ENCODE results near the gene NAA25.
"Not testable (repeated sequence)": the region's sequence is repeated elsewhere in the genome, so short reads cannot be mapped to it uniquely, and the experiment has no call there.

NAA25 gene

GRCh38 chr12:112116232-112117060 lies 7.9 kb upstream of the NAA25 start:
- DNase-seq (ENCODE audit: low read depth in 2 of 2): no peak

- DNase-seq (ENCODE audit: low read depth in 2 of 2): no peak
Observed at GRCh38 chr12:112115259-112116045, 6.9 kb upstream of the NAA25 start.

- DNase-seq (ENCODE audit: low read depth in 2 of 2): no peak
Observed at GRCh38 chr12:112112409-112113133, 4.0 kb upstream of the NAA25 start.

- no peak for DNase-seq (ENCODE audit: low read depth in 2 of 2)
Observed at GRCh38 chr12:112111931-112112330, 3.3 kb upstream of the NAA25 start.

GRCh38 chr12:112110787-112111662 lies 2.4 kb upstream of the NAA25 start:
- DNase-seq (ENCODE audit: low read depth in 2 of 2): not testable (repeated sequence)

GRCh38 chr12:112107306-112108201 lies 1.0 kb downstream of the NAA25 start:
- no peak for DNase-seq (ENCODE audit: low read depth in 2 of 2)

- DNase-seq (ENCODE audit: low read depth in 2 of 2): no peak
Observed at GRCh38 chr12:112105891-112106290, 2.7 kb downstream of the NAA25 start.

GRCh38 chr12:112103758-112104503 lies 4.7 kb downstream of the NAA25 start:
- no peak for DNase-seq (ENCODE audit: low read depth in 2 of 2)

- DNase-seq (ENCODE audit: low read depth in 2 of 2): not testable (repeated sequence)
Observed at GRCh38 chr12:112102746-112103145, 5.8 kb downstream of the NAA25 start.

GRCh38 chr12:112102127-112102526 lies 6.5 kb downstream of the NAA25 start:
- no peak for DNase-seq (ENCODE audit: low read depth in 2 of 2)

GRCh38 chr12:112100500-112100899 lies 8.1 kb downstream of the NAA25 start:
- not testable (repeated sequence) for DNase-seq (ENCODE audit: low read depth in 2 of 2)

- DNase-seq (ENCODE audit: low read depth in 2 of 2): no peak
Observed at GRCh38 chr12:112097641-112098040, 10.9 kb downstream of the NAA25 start.

- no peak for DNase-seq (ENCODE audit: low read depth in 2 of 2)
Observed at GRCh38 chr12:112096667-112097066, 11.9 kb downstream of the NAA25 start.

- no peak for DNase-seq (ENCODE audit: low read depth in 2 of 2)
Observed at GRCh38 chr12:112096070-112096469, 12.5 kb downstream of the NAA25 start.

GRCh38 chr12:112091563-112091962 lies 17.0 kb downstream of the NAA25 start:
- DNase-seq (ENCODE audit: low read depth in 2 of 2): no peak

GRCh38 chr12:112087851-112088250 lies 20.7 kb downstream of the NAA25 start:
- no peak for DNase-seq (ENCODE audit: low read depth in 2 of 2)

- DNase-seq (ENCODE audit: low read depth in 2 of 2): no peak
Observed at GRCh38 chr12:112087055-112087850, 21.3 kb downstream of the NAA25 start.

GRCh38 chr12:112066566-112066965 lies 42.0 kb downstream of the NAA25 start:
- no peak for DNase-seq (ENCODE audit: low read depth in 2 of 2)

- no peak for DNase-seq (ENCODE audit: low read depth in 2 of 2)
Observed at GRCh38 chr12:112063273-112063672, 45.3 kb downstream of the NAA25 start.
